ENCODE data around the gene TEX26.
"Not testable (repeated sequence)": the region's sequence is repeated elsewhere in the genome, so short reads cannot be mapped to it uniquely, and the experiment has no call there.

Gene TEX26

DNA sequence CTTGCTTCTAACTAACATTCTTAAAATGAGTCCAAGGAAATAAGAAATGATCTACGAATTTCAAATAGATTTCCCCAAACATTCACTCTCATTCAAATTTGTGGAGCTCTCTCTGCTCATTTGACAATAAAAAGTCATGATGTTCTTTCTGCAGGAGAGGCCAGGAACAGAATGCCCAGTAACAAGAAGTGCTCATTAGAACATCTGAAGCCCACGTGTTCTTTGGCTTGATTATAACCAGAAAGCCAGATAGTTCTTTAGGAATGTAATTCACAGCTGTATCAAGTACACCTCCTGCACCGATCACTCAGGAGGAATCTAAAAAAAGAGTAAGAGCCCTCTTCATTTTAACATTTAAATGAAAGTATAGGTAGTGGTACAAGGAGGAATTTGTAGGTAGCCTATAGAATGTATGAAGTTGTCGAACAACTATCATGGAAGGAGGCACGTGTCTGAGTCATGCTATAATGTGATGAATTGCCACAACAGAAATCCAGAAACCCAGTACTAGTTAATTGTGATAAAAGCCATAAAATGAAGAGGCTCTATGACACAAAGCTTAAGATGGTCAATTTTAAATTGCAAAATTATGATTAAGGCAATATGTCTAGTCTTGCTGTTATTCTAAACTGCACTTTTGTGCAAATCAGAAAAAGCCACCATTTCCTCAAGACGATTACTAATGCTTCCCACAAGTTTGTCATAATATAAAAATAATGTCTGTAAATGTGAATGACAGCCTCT lies 13.6 kb upstream of the TEX26 start:
- DNase-seq (ENCODE audit: low read depth in 2 of 2) = no peak

- no peak for DNase-seq (ENCODE audit: low read depth in 2 of 2)
These were observed 12.1 kb upstream of the TEX26 start for GRCh38 chr13:30920162-30920909.

DNA sequence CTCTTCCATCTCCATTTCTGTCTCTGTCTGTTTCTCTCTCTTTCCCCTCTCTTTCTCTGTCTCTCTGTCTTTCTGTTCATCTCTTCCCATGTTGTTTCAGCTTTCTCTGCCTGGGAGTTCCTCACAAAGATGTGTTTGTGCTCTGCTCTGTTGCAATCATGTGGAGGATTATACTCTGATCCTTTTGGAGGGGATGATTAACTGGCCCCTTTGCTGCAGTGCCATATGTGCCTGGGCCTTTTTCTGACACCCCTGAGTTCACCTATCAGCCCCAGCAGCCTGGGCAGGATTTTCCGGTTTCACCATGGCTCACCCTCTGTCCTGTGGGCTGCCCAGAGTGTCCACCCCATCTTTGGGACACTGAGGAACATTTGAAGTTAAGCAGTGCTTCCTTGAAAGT lies 9.0 kb upstream of the TEX26 start:
- no peak for DNase-seq (ENCODE audit: low read depth in 2 of 2)

DNA sequence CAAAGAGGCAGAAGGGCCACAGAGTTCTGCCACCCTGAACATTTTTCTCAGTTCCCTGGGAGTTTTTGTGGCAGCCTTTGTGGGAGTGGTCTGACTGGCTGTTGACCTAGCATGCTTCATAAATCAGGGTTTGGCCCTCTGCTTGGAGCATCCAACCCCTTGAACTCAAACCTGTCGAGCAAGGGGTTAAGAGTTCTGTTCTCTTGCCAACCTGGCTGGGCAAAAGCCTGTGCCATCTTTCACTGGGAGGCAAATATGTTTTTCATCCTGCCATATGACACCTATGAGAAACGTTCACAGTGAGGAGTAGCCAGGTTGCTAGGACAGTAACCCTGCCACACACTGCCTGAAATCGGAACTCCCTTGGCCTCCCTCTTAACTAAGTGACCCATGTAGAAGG lies 7.7 kb upstream of the TEX26 start:
- no peak for DNase-seq (ENCODE audit: low read depth in 2 of 2)

- DNase-seq (ENCODE audit: low read depth in 2 of 2) = no peak
These were observed 7.0 kb upstream of the TEX26 start for GRCh38 chr13:30925429-30925828.

GRCh38 chr13:30926781-30927180 lies 5.7 kb upstream of the TEX26 start:
- DNase-seq (ENCODE audit: low read depth in 2 of 2) = no peak

DNA sequence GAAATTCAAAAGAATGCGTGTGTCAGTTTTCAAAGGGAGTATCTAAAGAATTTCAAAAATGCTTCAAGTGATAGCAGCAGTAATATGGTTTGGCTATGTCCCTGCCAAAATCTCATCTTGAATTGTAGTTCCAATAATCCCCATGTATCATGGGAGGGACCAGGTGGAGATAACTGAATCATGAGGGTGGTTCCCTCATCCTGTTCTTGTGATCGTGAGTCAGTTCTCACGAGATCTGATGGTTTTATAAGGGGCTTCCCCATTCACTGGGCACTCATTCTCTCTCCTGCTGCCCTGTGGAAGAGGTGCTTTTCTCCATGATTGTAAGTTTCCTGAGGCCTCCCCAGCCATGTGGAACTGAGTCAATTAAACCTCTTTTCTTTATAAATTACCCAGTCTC lies 5.3 kb upstream of the TEX26 start:
- not testable (repeated sequence) for DNase-seq (ENCODE audit: low read depth in 2 of 2)

DNA sequence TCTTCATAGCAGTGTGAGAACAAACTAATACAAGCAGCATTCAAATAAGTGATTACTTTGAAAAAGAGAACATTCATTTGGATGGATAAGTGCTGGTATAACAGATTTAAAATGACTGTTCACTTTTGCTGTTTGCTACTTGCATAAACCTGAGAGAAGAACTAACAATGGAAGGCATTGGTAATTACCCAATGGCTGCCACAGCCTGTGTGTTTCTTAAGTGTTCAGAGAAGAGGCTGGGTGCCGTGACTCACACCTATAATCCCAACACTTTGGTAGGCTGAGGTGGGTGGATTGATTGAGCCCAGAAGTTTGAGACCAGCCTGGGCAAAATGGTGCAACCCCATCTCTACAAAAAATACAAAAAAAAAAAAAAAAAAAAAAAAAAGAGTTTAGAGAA lies 4.9 kb upstream of the TEX26 start:
- DNase-seq (ENCODE audit: low read depth in 2 of 2) = no peak

DNA sequence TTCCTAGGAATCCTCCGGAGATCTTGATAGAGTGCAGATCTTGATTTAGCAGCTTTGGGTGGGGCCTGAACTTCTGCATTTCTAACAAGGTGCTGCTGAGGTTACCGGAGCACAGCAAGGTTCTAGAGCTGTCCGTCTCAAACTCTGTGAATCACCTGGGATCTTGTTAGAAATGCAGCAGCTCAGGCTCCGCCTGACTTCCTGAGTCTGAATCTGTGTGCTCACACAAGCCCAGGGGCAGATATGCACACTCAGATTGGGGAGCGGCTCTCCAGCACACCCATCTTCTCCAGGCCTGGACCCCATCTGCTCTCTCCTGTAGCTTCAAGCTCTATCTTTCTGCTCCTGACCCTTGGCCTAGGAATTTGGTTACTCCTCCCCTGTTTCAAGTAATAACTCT lies 3.5 kb upstream of the TEX26 start:
- no peak for DNase-seq (ENCODE audit: low read depth in 2 of 2)

DNA sequence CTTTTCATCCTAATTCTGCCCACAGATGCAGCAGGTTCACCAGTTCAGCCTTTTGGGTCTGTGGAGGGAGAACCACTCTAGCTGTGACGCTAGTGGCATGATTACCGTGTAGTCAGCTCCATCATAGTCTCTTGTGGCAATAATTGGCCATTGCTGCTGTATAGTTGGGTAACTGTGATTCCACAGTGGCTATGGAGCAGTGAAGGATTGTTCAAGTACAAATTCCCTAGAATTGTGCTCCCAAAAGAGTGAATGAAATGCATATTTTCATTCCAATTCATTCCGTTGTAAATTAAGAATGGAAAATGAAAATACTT lies 856 bp downstream of the TEX26 start:
- no peak for DNase-seq (ENCODE audit: low read depth in 2 of 2)

GRCh38 chr13:30934381-30934780 lies 1.9 kb downstream of the TEX26 start:
- no peak for DNase-seq (ENCODE audit: low read depth in 2 of 2)

- no peak for DNase-seq (ENCODE audit: low read depth in 2 of 2)
These were observed 2.3 kb downstream of the TEX26 start for GRCh38 chr13:30934803-30935202.

DNA sequence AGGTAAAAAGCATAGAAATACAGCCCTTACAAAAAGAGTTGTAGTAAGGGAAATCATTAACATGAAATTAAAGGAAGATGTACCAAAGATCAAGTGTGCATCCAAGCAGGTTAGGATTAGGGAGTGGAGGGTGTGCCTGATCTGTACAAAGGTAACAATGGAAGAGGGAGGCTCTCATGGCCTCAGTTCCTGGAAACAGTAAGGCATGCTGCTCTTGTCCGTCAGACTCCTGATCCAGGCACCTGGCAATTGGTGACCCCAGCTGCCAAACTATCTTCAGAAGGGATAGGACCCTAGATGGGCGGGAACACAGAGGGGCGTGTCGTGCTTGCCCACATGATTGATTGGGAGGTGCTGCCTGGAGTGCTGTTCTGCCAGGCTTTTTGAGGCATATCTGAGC lies 4.5 kb downstream of the TEX26 start:
- no peak for DNase-seq (ENCODE audit: low read depth in 2 of 2)

- no peak for DNase-seq (ENCODE audit: low read depth in 2 of 2)
These were observed 11.4 kb downstream of the TEX26 start for GRCh38 chr13:30943881-30944280.

- DNase-seq (ENCODE audit: low read depth in 2 of 2) = no peak
These were observed 24.9 kb downstream of the TEX26 start for GRCh38 chr13:30957258-30957943.

GRCh38 chr13:30959678-30960077 lies 27.2 kb downstream of the TEX26 start:
- no peak for DNase-seq (ENCODE audit: low read depth in 2 of 2)

DNA sequence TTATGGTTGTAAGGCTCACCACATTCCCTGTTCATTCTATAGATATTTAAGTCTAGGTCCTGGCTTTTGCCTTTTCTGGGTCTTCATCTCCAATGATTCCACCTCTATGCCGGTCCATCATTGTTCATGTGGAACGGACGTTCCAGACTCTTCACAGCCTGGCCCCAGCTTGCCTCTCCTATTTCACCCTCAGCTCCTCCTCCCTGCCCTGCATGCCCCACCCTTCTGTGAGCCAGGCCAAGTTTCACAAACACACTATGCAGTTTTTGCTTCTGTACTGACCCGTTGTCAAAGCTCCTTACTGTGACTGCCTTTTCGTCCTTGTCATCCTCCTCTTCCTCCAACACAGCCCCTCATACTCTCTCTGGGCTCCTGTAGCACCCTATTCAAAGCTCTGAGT lies 31.3 kb downstream of the TEX26 start:
- no peak for DNase-seq (ENCODE audit: low read depth in 2 of 2)

DNA sequence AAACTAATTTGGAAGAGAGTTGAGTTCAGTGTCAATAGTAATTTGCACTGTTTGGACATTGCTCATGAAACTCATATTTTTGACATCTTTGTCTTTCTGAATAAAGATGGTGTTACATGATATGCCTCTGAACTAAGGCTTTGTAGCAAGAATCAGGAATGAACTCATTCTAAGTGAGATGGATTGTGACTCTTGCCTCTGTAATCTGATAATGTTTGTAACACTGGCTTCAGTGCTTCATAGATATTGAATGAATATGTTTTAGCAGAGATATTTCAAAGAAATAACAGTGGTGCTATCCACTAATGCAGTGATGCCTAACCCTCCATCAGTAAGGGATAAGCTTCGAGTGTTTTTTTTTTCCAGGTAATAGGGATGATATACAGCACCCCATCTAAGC lies 32.9 kb downstream of the TEX26 start:
- no peak for DNase-seq (ENCODE audit: low read depth in 2 of 2)

GRCh38 chr13:30966101-30966500 lies 33.6 kb downstream of the TEX26 start:
- no peak for DNase-seq (ENCODE audit: low read depth in 2 of 2)

GRCh38 chr13:30968846-30969245 lies 36.4 kb downstream of the TEX26 start:
- DNase-seq (ENCODE audit: low read depth in 2 of 2) = no peak

DNA sequence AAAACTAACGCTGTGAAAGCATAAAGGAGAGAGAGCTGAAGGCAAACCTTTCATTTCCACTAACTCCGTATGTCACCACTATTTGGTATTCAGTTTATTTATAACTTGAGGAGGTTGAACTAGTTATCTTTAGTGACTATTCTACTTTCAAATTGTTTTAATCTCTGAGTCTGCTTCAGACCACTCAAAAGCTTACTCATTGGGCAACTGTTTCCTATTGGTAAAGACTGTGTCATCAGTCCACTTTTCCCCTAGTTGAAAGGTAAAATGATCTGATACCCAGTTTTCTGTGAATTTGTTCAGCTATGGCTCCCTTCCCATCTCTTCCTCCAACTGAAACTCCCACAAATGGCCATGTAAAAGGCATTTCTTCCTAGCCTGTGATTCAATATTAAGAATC lies 39.1 kb downstream of the TEX26 start:
- DNase-seq (ENCODE audit: low read depth in 2 of 2) = no peak

DNA sequence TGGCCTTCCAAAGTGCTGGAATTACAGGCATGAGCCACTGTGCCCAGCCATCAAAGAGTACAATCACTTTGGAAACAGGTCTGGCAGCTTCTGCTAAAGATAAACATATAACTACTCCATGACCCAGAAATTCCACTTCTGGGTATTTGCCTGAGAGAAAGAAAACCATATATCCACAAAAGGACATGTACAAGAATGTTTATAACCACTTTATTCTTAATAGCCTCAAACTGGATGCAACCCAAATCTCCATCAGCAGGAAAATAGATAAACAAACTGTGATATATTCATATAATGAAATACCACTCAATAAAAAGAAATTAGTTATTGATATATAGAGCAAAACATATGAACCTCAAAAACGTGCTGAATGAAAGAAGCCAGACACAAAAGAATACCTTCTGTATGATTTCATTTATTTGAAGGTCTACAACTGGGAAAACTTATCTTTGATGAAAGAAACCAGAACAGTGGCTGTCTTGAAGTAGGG lies 40.5 kb downstream of the TEX26 start:
- no peak for DNase-seq (ENCODE audit: low read depth in 2 of 2)

GRCh38 chr13:30974350-30974749 lies 41.9 kb downstream of the TEX26 start:
- DNase-seq (ENCODE audit: low read depth in 2 of 2) = no peak
